ENCODE data around the gene ZCWPW1. TPM values are rescaled to one million over a fixed set of nuclear protein-coding genes. Genes with fewer than 3 reads are reported as not detected.
"Not testable (repeated sequence)": the region's sequence is repeated elsewhere in the genome, so short reads cannot be mapped to it uniquely, and the experiment has no call there.

Gene ZCWPW1
- total and polyA plus RNA-seq, 7 donors = 3.5 to 13.2 (median 5.5) TPM

GRCh38 chr7:100457033-100457432 lies 28.5 kb upstream of the ZCWPW1 start:
- intact Hi-C loops (cut with DNase I) = no loop called here
- Histone ChIP-seq H3K27ac (no peak overlapping the region), H3K4me1 (no peaks in the 10 kb centered on the region), H3K27me3 (ENCODE audit: insufficient read depth in 3 of 3, low read length in 2 of 3) (no peaks in the 10 kb centered on the region), H3K4me3 (no peak overlapping the region), H3K36me3 (ENCODE audit: insufficient read depth in 1 of 2, low read depth in 1 of 2) (no peaks in the 10 kb centered on the region), H3K9me3 (no peaks in the 10 kb centered on the region)
- ATAC-seq (no peak), DNase-seq (no peak)
- WGBS, 3 donors = 91 to 96% (median 92%) methylated on average over 6 of the region's 6 CpGs
- no peak for TF ChIP-seq CTCF (IDR thresholded peaks at IDR 0.05)

GRCh38 chr7:100456562-100456961 lies 28.1 kb upstream of the ZCWPW1 start:
- Histone ChIP-seq H3K27ac (no peak overlapping the region), H3K4me3 (no peak overlapping the region), H3K4me1 (no peaks in the 10 kb centered on the region), H3K27me3 (ENCODE audit: insufficient read depth in 3 of 3, low read length in 2 of 3) (no peaks in the 10 kb centered on the region), H3K36me3 (ENCODE audit: insufficient read depth in 1 of 2, low read depth in 1 of 2) (no peaks in the 10 kb centered on the region), H3K9me3 (no peaks in the 10 kb centered on the region)
- ATAC-seq (no peak), DNase-seq (no peak)
- intact Hi-C loops (cut with DNase I) = no loop called here
- TF ChIP-seq CTCF (IDR thresholded peaks at IDR 0.05) = no peak
- WGBS, 3 donors = 90 to 93% (median 90%) methylated on average over 14 of the region's 14 CpGs

GRCh38 chr7:100455206-100455605 lies 26.7 kb upstream of the ZCWPW1 start:
- intact Hi-C loops (cut with DNase I) = no loop called here
- no peaks in the 10 kb centered on the region for H3K4me1 ChIP-seq
- ATAC-seq (no peak), DNase-seq (no peak)
- no peak overlapping the region for H3K27ac ChIP-seq
- no peaks in the 10 kb centered on the region for H3K27me3 ChIP-seq (ENCODE audit: insufficient read depth in 3 of 3, low read length in 2 of 3)
- no peak for TF ChIP-seq CTCF (IDR thresholded peaks at IDR 0.05)
- no peak overlapping the region for H3K4me3 ChIP-seq
- WGBS, 3 donors = 85 to 88% (median 87%) methylated on average over 3 of the region's 3 CpGs
- H3K36me3 ChIP-seq (ENCODE audit: insufficient read depth in 1 of 2, low read depth in 1 of 2) = no peaks in the 10 kb centered on the region
- no peaks in the 10 kb centered on the region for H3K9me3 ChIP-seq

- intact Hi-C loops (cut with DNase I); ATAC-seq; H3K27me3 ChIP-seq (ENCODE audit: insufficient read depth in 3 of 3, low read length in 2 of 3); DNase-seq; H3K4me3 ChIP-seq; H3K36me3 ChIP-seq (ENCODE audit: insufficient read depth in 1 of 2, low read depth in 1 of 2); H3K9me3 ChIP-seq; H3K27ac ChIP-seq; H3K4me1 ChIP-seq: not testable (repeated sequence)
- 90 to 93% (median 91%) methylated on average over 8 of the region's 8 CpGs for WGBS, 3 donors
Observed at GRCh38 chr7:100453854-100454253, 25.4 kb upstream of the ZCWPW1 start.

GRCh38 chr7:100452513-100452912 lies 24.0 kb upstream of the ZCWPW1 start:
- TF ChIP-seq CTCF (IDR thresholded peaks at IDR 0.05) = no peak
- WGBS, 3 donors = 77 to 86% (median 78%) methylated on average over 3 of the region's 3 CpGs
- intact Hi-C loops (cut with DNase I) = no loop called here
- no peaks in the 10 kb centered on the region for H3K9me3 ChIP-seq
- no peak overlapping the region for H3K4me3 ChIP-seq
- H3K4me1 ChIP-seq = no peaks in the 10 kb centered on the region
- no peaks in the 10 kb centered on the region for H3K27me3 ChIP-seq (ENCODE audit: insufficient read depth in 3 of 3, low read length in 2 of 3)
- H3K27ac ChIP-seq = no peak overlapping the region
- ATAC-seq (no peak), DNase-seq (no peak)
- H3K36me3 ChIP-seq (ENCODE audit: insufficient read depth in 1 of 2, low read depth in 1 of 2) = no peaks in the 10 kb centered on the region
